ENCODE measurements around the gene FIBIN.
A peak's percentile ranks its signal among the peaks of the same experiment; 100 is the strongest.
"Not testable (repeated sequence)": the region's sequence is repeated elsewhere in the genome, so short reads cannot be mapped to it uniquely, and the experiment has no call there.

FIBIN gene

GRCh38 chr11:26958005-26958701, 35.8 kb upstream of the FIBIN start:
- H3K9ac ChIP-seq (ENCODE audit: low read length): no peak overlapping the region
- H3K4me1 ChIP-seq (ENCODE audit: control insufficient read depth, insufficient read depth, low read length): peaks cover 18% of the 10 kb centered on the region
- no peak overlapping the region for H3K4me3 ChIP-seq (ENCODE audit: low read length)
- DNase-seq (ENCODE audit: low read depth): no peak
- no peaks in the 10 kb centered on the region for H3K36me3 ChIP-seq (ENCODE audit: control insufficient read depth, insufficient read depth, low read length, severe bottlenecking)
- no peaks in the 10 kb centered on the region for H3K27me3 ChIP-seq (replicated peaks; ENCODE audit: control insufficient read depth, insufficient read depth, low read length)
- no peaks in the 10 kb centered on the region for H3K9me3 ChIP-seq (ENCODE audit: control insufficient read depth, low read length)

DNA sequence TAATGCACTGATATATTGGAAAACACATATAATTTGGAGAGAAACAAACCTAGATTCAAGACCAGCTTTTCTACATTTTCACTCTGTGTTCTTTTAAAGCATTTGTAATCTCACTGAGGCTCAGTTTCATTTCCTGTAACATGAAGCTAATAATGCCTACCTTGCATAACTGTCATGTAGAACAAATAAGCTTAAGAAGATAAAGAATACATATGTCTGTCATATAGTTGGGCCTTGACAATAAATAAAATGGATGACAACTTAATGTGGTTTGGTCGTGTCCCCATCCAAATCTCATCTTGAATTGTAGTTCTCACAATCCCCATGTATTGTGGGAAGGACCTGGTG, 35.2 kb upstream of the FIBIN start:
- H3K4me1 ChIP-seq (ENCODE audit: control insufficient read depth, insufficient read depth, low read length): peaks cover 24% of the 10 kb centered on the region
- H3K4me3 ChIP-seq (ENCODE audit: low read length): no peak overlapping the region
- H3K36me3 ChIP-seq (ENCODE audit: control insufficient read depth, insufficient read depth, low read length, severe bottlenecking): no peaks in the 10 kb centered on the region
- no peak overlapping the region for H3K9ac ChIP-seq (ENCODE audit: low read length)
- H3K27me3 ChIP-seq (replicated peaks; ENCODE audit: control insufficient read depth, insufficient read depth, low read length): no peaks in the 10 kb centered on the region
- no peak for DNase-seq (ENCODE audit: low read depth)
- no peaks in the 10 kb centered on the region for H3K9me3 ChIP-seq (ENCODE audit: control insufficient read depth, low read length)

DNA sequence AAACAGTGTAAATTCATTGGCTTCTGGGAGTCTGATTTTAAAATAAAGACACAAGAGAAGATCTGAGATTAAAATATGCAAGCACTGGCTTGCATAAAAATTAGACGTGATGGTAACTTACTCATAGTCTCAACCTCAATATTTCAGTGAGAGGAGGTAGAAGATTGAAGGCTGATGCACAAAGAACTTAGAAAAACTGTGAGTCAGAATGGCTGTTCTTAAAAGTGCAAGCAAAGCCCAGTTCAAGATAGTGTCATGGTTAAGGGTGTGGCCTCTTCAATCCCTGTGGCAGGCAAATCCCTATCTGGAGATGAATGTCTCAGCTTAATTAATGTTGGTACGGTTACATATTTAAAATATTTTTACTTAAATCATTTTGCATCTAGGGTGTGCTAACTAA, 33.6 kb upstream of the FIBIN start:
- no peak for DNase-seq (ENCODE audit: low read depth)
- no peaks in the 10 kb centered on the region for H3K9me3 ChIP-seq (ENCODE audit: control insufficient read depth, low read length)
- no peaks in the 10 kb centered on the region for H3K27me3 ChIP-seq (replicated peaks; ENCODE audit: control insufficient read depth, insufficient read depth, low read length)
- no peaks in the 10 kb centered on the region for H3K36me3 ChIP-seq (ENCODE audit: control insufficient read depth, insufficient read depth, low read length, severe bottlenecking)
- no peak overlapping the region for H3K4me3 ChIP-seq (ENCODE audit: low read length)
- peaks cover 36% of the 10 kb centered on the region for H3K4me1 ChIP-seq (ENCODE audit: control insufficient read depth, insufficient read depth, low read length)
- no peak overlapping the region for H3K9ac ChIP-seq (ENCODE audit: low read length)

GRCh38 chr11:26963764-26964163, 30.1 kb upstream of the FIBIN start:
- H3K36me3 ChIP-seq (ENCODE audit: control insufficient read depth, insufficient read depth, low read length, severe bottlenecking): no peaks in the 10 kb centered on the region
- no peaks in the 10 kb centered on the region for H3K27me3 ChIP-seq (replicated peaks; ENCODE audit: control insufficient read depth, insufficient read depth, low read length)
- no peak for DNase-seq (ENCODE audit: low read depth)
- no peak overlapping the region for H3K4me3 ChIP-seq (ENCODE audit: low read length)
- no peaks in the 10 kb centered on the region for H3K9me3 ChIP-seq (ENCODE audit: control insufficient read depth, low read length)
- peaks cover 29% of the 10 kb centered on the region for H3K4me1 ChIP-seq (ENCODE audit: control insufficient read depth, insufficient read depth, low read length)
- H3K9ac ChIP-seq (ENCODE audit: low read length): no peak overlapping the region

DNA sequence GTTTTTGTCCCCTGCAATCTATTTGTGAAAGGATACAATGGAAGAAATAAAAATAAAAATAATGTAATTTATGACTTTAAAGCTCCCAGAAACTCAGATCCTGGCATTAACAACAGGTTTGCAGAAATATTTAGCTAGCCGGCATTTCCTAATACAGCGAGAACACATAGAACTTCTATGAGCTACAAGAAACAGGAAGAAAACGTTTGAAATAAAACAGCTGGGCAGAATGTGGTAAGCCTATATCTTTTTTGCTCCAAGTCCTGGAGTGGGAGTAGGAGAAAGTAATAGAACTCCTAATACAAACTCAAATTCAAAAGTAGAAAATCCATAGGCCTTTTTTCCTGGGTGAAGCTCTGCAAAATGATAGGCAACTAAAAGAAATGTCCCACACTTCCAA, 29.6 kb upstream of the FIBIN start:
- H3K27me3 ChIP-seq (replicated peaks; ENCODE audit: control insufficient read depth, insufficient read depth, low read length): no peaks in the 10 kb centered on the region
- no peaks in the 10 kb centered on the region for H3K36me3 ChIP-seq (ENCODE audit: control insufficient read depth, insufficient read depth, low read length, severe bottlenecking)
- no peak overlapping the region for H3K9ac ChIP-seq (ENCODE audit: low read length)
- DNase-seq (ENCODE audit: low read depth): no peak
- H3K4me3 ChIP-seq (ENCODE audit: low read length): no peak overlapping the region
- H3K4me1 ChIP-seq (ENCODE audit: control insufficient read depth, insufficient read depth, low read length): peaks cover 26% of the 10 kb centered on the region
- no peaks in the 10 kb centered on the region for H3K9me3 ChIP-seq (ENCODE audit: control insufficient read depth, low read length)

DNA sequence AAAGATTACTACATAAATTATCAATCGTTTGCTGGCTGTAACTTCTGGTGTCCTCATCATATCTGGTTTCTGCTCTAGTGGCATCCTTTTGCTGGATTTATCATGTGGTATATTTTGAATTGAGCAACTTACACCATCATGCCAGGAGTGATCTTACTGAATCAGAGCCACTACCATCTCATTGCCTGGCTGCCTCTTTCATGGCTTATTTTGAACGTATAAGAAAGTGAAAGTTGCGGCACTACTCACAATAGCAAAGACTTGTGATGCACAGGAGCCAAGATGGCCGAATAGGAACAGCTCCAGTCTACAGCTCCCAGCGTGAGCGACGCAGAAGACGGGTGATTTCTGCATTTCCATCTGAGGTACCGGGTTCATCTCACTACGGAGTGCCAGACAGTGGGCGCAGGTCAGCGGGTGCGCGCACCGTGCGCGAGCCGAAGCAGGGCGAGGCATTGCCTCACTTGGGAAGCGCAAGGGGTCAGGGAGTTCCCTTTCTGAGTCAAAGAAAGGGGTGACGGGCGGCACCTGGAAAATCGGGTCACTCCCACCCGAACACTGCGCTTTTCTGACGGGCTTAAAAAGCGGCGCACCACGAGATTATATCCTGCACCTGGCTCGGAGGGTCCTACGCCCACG, 28.9 kb upstream of the FIBIN start:
- not testable (repeated sequence) for H3K27me3 ChIP-seq (replicated peaks; ENCODE audit: control insufficient read depth, insufficient read depth, low read length); H3K36me3 ChIP-seq (ENCODE audit: control insufficient read depth, insufficient read depth, low read length, severe bottlenecking); DNase-seq (ENCODE audit: low read depth); H3K9me3 ChIP-seq (ENCODE audit: control insufficient read depth, low read length); H3K4me3 ChIP-seq (ENCODE audit: low read length); H3K9ac ChIP-seq (ENCODE audit: low read length)
- H3K4me1 ChIP-seq (ENCODE audit: control insufficient read depth, insufficient read depth, low read length): peaks cover 25% of the 10 kb centered on the region

DNA sequence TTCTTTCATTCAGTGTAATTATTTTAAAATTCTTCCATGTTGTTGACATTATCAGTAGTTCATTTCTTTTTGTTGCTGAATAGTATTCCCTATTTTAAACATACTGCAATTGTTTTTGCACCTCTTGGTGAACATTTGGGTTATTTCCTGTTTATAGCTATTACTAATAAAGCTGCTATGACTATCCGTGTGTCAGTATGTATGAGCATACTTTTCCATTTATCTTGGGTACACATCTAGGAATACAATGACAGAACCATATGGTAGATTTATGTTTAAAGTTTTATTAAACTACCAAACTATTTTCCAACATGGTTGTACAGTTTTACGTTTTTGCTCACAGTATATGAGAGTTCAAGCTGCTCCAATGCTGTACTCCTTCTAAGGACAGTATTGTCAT, 22.0 kb upstream of the FIBIN start:
- Histone ChIP-seq H3K27me3 (replicated peaks; ENCODE audit: control insufficient read depth, insufficient read depth, low read length) (no peaks in the 10 kb centered on the region), H3K9me3 (ENCODE audit: control insufficient read depth, low read length) (no peaks in the 10 kb centered on the region), H3K4me3 (ENCODE audit: low read length) (no peak overlapping the region), H3K4me1 (ENCODE audit: control insufficient read depth, insufficient read depth, low read length) (peaks cover 11% of the 10 kb centered on the region), H3K9ac (ENCODE audit: low read length) (no peak overlapping the region), H3K36me3 (ENCODE audit: control insufficient read depth, insufficient read depth, low read length, severe bottlenecking) (no peaks in the 10 kb centered on the region)
- DNase-seq (ENCODE audit: low read depth): no peak

GRCh38 chr11:26974069-26974783, 19.7 kb upstream of the FIBIN start:
- Histone ChIP-seq H3K4me1 (ENCODE audit: control insufficient read depth, insufficient read depth, low read length) (peaks cover 11% of the 10 kb centered on the region), H3K27me3 (replicated peaks; ENCODE audit: control insufficient read depth, insufficient read depth, low read length) (no peaks in the 10 kb centered on the region), H3K36me3 (ENCODE audit: control insufficient read depth, insufficient read depth, low read length, severe bottlenecking) (no peaks in the 10 kb centered on the region), H3K9me3 (ENCODE audit: control insufficient read depth, low read length) (no peaks in the 10 kb centered on the region), H3K9ac (ENCODE audit: low read length) (no peak overlapping the region), H3K4me3 (ENCODE audit: low read length) (no peak overlapping the region)
- DNase-seq (ENCODE audit: low read depth): peak; percentile 81

DNA sequence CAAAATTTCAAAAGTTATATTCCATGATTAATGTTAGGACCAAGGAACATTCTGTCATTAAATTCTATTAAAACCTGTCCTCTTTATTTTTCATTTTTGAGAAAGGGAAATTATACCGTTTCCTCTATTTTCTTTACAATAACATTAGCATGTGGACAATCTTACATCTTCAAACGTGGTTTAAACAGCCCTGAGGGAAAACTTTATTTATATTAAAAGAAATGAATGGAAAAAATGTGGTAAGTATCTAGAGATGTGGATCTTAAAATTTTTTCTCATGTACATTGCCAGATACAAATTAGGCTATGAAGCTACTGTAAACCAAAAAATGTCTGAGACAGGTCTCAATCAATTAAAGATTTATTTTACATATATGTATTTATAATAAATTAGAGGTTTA, 18.9 kb upstream of the FIBIN start:
- no peaks in the 10 kb centered on the region for H3K27me3 ChIP-seq (replicated peaks; ENCODE audit: control insufficient read depth, insufficient read depth, low read length)
- H3K36me3 ChIP-seq (ENCODE audit: control insufficient read depth, insufficient read depth, low read length, severe bottlenecking): no peaks in the 10 kb centered on the region
- peaks cover 3% of the 10 kb centered on the region for H3K9me3 ChIP-seq (ENCODE audit: control insufficient read depth, low read length)
- DNase-seq (ENCODE audit: low read depth): no peak
- no peak overlapping the region for H3K9ac ChIP-seq (ENCODE audit: low read length)
- no peak overlapping the region for H3K4me3 ChIP-seq (ENCODE audit: low read length)
- H3K4me1 ChIP-seq (ENCODE audit: control insufficient read depth, insufficient read depth, low read length): peaks cover 11% of the 10 kb centered on the region

DNA sequence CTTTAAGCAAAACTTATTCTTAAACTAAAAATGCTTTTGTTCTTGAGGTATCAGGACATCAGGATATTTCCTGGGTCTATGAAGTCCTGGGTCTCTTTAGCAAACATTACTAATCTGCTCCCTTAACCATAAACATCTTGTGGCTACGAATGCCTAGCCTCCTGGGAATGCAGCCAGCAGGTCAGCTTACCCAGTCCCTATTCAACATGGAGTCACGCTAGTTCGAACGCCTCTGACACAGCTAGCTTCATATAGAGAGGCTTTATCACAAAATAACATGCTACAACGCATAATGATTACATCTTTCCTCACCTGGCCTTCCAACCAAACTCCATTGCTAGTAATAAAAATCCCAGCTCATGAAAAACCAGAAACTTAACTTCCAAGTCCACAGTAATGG, 17.5 kb upstream of the FIBIN start:
- Histone ChIP-seq H3K4me3 (ENCODE audit: low read length) (no peak overlapping the region), H3K36me3 (ENCODE audit: control insufficient read depth, insufficient read depth, low read length, severe bottlenecking) (no peaks in the 10 kb centered on the region), H3K9me3 (ENCODE audit: control insufficient read depth, low read length) (peaks cover 5% of the 10 kb centered on the region), H3K27me3 (replicated peaks; ENCODE audit: control insufficient read depth, insufficient read depth, low read length) (no peaks in the 10 kb centered on the region), H3K9ac (ENCODE audit: low read length) (no peak overlapping the region), H3K4me1 (ENCODE audit: control insufficient read depth, insufficient read depth, low read length) (peaks cover 11% of the 10 kb centered on the region)
- DNase-seq (ENCODE audit: low read depth): peak; percentile 70

GRCh38 chr11:26977209-26977608, 16.7 kb upstream of the FIBIN start:
- H3K4me3 ChIP-seq (ENCODE audit: low read length); H3K27me3 ChIP-seq (replicated peaks; ENCODE audit: control insufficient read depth, insufficient read depth, low read length); H3K9ac ChIP-seq (ENCODE audit: low read length); DNase-seq (ENCODE audit: low read depth); H3K9me3 ChIP-seq (ENCODE audit: control insufficient read depth, low read length); H3K36me3 ChIP-seq (ENCODE audit: control insufficient read depth, insufficient read depth, low read length, severe bottlenecking): not testable (repeated sequence)
- H3K4me1 ChIP-seq (ENCODE audit: control insufficient read depth, insufficient read depth, low read length): peaks cover 11% of the 10 kb centered on the region
